ENCODE data around the gene BCR. TPM values are rescaled to one million over a fixed set of nuclear protein-coding genes. Genes with fewer than 3 reads are reported as not detected.
A peak's percentile ranks its signal among the peaks of the same experiment; 100 is the strongest.
"Not testable (repeated sequence)": the region's sequence is repeated elsewhere in the genome, so short reads cannot be mapped to it uniquely, and the experiment has no call there.

Gene BCR
- total RNA-seq, 2 donors from 2014 or later = 91.8 to 93.2 TPM

DNA sequence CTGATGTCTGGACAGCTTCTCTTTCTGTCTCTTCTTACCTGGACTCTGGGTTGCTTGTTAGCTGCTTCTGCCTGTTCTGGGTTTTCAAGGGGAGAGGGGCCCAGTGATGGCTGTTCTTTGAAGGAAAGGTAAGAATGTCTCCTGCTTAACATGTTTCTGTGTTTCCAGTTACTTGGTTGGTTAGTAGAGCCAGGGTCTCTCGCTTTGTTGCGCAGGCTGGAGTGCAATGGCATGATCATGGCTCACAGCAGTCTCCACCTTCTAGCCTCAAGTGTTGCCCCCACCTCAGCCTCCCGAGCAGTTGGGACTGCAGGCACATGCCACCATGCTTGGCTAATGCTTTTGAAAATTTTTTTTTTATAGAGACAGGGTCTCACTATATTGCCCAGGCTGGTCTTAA is 126.6 kb downstream of the BCR start:
- H3K27me3 Mint-ChIP-seq = no peaks in the 10 kb centered on the region
- no peaks in the 10 kb centered on the region for H3K36me3 Mint-ChIP-seq (ENCODE audit: low read depth)
- no peaks in the 10 kb centered on the region for H3K9me3 ChIP-seq (ENCODE audit: control insufficient read depth, low read length, poor library complexity, severe bottlenecking)
- H3K27ac Mint-ChIP-seq = no peak overlapping the region
- ATAC-seq (no peak), DNase-seq (no peak)
- no peak overlapping the region for H3K4me3 Mint-ChIP-seq
- H3K4me1 Mint-ChIP-seq = no peaks in the 10 kb centered on the region

DNA sequence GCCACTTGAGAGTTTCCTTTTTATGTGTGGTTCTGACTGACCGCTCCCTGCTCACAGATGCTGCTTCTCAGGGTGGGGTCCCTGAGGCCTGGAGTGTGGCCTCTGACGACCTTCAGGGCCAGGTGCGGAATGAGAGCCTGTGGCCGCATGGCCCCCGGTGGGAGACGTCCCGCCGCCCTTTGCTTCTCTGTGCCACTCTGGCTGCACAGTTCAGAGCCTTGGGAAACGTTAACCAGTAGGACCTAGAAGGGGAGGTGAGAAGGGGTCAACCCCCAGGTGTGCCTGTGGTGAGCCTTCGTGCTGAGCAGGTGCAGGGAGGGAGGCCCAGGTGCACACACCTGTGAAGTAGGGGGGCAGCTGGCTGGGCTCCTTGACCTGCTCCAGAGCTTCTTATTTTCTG is 127.2 kb downstream of the BCR start:
- not testable (repeated sequence) for ATAC-seq; DNase-seq; H3K4me3 Mint-ChIP-seq; H3K4me1 Mint-ChIP-seq; H3K27me3 Mint-ChIP-seq; H3K9me3 ChIP-seq (ENCODE audit: control insufficient read depth, low read length, poor library complexity, severe bottlenecking); H3K36me3 Mint-ChIP-seq (ENCODE audit: low read depth); H3K27ac Mint-ChIP-seq

DNA sequence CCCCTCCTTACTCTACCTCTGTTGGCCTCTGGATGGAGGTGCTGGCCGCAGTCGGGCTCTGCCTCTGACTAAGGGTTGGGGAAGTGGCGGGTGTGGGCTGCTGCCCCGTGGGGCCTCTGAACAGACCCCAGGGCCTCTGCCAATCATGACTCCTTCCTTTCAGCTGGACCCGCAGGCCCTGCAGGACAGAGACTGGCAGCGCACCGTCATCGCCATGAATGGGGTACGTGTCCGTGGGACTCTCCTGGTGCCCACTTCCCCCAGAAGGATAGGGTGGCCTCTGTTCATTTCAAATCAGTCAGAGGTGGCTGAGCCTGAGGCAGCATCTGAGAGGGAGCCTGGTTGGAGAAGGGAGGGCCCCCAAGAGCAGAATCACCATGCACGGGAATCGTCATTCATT is 129.0 kb downstream of the BCR start:
- H3K9me3 ChIP-seq (ENCODE audit: control insufficient read depth, low read length, poor library complexity, severe bottlenecking); DNase-seq; H3K4me3 Mint-ChIP-seq; H3K27me3 Mint-ChIP-seq; H3K36me3 Mint-ChIP-seq (ENCODE audit: low read depth); H3K4me1 Mint-ChIP-seq; ATAC-seq; H3K27ac Mint-ChIP-seq: not testable (repeated sequence)

DNA sequence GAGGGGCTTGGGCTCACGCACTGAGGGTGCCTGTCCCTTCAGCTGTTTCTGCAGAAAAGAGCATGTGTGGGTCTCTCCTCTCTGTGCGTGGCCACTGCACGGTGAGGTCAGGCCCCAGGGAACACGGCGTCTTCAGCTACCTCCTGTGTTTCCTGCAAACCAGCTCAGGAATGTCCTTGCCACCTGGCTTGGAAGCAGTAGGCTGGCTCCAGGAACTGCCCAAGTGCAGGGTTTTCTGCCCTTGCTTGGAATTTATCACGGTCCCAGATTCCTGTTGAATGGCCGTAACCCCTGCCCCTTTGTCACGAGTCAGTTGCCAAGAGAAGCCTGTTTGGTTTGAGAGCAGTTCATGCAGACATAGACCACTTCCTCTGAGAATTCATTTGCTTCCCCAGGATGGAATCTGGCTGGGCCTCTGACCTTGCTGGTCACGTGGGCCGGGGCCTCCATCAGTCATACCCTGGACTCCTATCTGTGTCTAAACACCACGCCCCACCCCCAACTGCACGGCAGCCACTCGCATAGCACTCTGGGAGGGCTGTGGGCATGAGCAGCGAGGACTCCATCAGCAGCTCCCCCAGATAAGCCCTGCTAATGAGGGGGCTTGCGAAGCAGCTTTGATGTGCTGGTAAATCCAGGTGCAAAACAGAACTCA is 130.3 kb downstream of the BCR start:
- H3K4me3 Mint-ChIP-seq; ATAC-seq; H3K27ac Mint-ChIP-seq; H3K36me3 Mint-ChIP-seq (ENCODE audit: low read depth); DNase-seq; H3K4me1 Mint-ChIP-seq; H3K27me3 Mint-ChIP-seq; H3K9me3 ChIP-seq (ENCODE audit: control insufficient read depth, low read length, poor library complexity, severe bottlenecking): not testable (repeated sequence)

DNA sequence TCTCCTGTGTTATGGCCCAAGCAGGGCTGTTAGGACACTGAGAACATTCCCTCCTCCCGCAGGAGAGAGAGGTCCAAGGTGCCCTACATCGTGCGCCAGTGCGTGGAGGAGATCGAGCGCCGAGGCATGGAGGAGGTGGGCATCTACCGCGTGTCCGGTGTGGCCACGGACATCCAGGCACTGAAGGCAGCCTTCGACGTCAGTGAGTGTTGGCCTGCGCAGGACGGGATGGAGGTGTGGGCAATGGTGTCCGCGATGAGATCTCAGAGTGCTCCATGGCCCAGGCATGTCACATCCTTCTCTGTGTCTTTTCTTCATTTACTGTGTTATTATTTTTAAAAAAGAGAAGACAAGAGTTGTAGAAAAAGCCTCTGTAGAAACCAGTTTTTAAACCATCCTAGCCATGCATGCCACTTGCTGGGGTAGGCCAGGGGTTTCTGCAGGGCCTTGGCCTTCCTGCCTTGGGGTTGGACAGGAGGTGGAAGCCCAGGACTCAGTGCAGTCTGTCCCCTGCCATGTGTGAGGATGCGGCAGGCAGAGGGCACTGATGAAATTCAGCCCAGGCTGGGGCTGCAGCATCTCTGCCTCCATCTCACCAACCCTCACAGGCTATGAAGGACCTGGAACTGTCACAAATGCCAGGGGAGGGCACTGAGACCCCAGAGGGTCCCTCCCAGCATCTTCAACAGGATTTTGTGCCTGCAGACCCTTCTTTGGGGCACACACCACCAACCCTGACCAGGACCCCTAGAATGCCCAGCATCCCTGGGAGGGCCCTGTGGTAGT is 131.5 kb downstream of the BCR start:
- H3K27ac Mint-ChIP-seq; H3K4me1 Mint-ChIP-seq; H3K36me3 Mint-ChIP-seq (ENCODE audit: low read depth); ATAC-seq; H3K27me3 Mint-ChIP-seq; H3K4me3 Mint-ChIP-seq; DNase-seq; H3K9me3 ChIP-seq (ENCODE audit: control insufficient read depth, low read length, poor library complexity, severe bottlenecking): not testable (repeated sequence)

DNA sequence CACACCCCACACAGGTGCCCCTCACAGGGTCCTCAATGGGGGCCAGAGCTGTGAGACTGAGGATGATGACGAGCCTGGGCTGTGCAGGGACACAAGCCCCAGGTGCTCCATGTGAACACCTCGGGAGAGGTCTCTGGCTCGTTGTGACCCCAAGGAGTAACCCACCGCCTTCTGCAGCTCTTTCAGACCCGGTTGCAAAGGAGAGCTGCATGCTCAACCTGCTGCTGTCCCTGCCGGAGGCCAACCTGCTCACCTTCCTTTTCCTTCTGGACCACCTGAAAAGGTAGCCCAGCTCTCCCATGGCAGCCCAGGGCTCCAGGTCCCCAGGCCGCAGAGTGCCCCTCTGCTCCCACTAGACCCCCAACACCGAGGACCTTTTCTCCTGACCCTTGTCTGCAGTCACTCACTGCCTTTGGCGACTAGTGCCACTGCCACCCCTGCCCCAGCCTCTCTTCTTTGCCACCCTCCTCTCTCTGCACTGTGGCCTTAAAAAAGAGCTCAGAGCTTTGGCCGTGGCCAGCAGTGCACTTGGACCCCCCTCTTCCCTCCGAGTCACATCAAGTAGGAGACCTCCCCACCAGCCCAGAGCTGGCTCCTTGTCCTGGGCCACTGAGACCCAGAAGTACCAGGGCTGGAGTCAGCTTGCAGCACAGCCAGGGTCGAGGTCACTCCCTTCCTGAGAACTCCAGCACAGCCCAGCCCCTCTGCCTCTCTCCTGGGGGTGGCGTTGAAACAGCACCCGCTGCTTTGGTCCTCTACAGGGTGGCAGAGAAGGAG is 133.7 kb downstream of the BCR start:
- Mint-ChIP-seq H3K27ac (no peak overlapping the region), H3K36me3 (ENCODE audit: low read depth) (no peaks in the 10 kb centered on the region), H3K27me3 (no peaks in the 10 kb centered on the region), H3K4me3 (no peak overlapping the region), H3K4me1 (peaks cover 7% of the 10 kb centered on the region)
- ATAC-seq = no peak
- no peak for DNase-seq
- H3K9me3 ChIP-seq (ENCODE audit: control insufficient read depth, low read length, poor library complexity, severe bottlenecking) = no peaks in the 10 kb centered on the region

DNA sequence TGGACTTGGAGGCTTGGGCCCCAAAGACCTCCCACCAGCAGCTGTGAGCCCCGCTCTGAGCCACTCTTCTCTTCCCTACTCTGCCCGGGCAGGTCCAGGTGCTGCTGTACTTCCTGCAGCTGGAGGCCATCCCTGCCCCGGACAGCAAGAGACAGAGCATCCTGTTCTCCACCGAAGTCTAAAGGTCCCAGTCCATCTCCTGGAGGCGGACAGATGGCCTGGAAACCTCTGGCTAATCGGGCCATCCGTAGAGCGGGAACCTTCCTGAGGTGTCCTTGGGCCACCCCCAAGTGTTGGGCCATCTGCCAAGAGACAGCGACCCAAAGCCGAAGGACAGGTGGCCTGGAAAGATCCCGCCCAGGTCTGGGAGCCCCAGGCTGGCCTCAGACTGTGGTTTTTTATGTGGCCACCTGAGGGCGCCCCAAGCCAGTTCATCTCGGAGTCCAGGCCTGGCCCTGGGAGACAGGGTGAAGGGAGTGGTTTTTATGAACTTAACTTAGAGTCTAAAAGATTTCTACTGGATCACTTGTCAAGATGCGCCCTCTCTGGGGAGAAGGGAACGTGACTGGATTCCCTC is 135.1 kb downstream of the BCR start:
- Mint-ChIP-seq H3K4me1 (peaks cover 7% of the 10 kb centered on the region), H3K36me3 (ENCODE audit: low read depth) (no peaks in the 10 kb centered on the region), H3K27ac (no peak overlapping the region), H3K27me3 (no peaks in the 10 kb centered on the region), H3K4me3 (no peak overlapping the region)
- peak in 2 of 3 donors; percentile 43 to 45 for DNase-seq
- H3K9me3 ChIP-seq (ENCODE audit: control insufficient read depth, low read length, poor library complexity, severe bottlenecking) = no peaks in the 10 kb centered on the region
- peak; percentile 42 for ATAC-seq

DNA sequence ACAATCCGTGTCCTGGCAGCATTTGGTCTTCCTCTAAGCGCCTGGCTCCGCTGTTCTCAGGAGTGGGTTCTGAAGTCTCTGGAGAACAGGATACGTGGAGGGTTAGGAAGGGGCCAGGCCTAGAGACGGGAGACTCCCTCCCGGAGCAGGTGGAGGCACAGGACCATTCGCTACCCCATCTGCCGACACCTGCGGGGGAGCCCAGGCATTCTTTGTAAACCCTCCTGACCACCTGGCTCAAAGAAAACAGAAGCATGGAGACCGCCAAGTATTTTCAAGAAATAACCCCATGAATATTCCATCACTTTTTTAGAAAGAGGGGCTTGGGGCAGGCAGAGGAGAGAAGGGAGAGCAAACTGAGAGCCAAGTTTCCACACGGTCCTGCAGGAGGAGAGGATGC is 136.3 kb downstream of the BCR start:
- H3K27me3 Mint-ChIP-seq; H3K36me3 Mint-ChIP-seq (ENCODE audit: low read depth); H3K4me1 Mint-ChIP-seq; H3K9me3 ChIP-seq (ENCODE audit: control insufficient read depth, low read length, poor library complexity, severe bottlenecking); H3K4me3 Mint-ChIP-seq; DNase-seq; ATAC-seq; H3K27ac Mint-ChIP-seq: not testable (repeated sequence)

DNA sequence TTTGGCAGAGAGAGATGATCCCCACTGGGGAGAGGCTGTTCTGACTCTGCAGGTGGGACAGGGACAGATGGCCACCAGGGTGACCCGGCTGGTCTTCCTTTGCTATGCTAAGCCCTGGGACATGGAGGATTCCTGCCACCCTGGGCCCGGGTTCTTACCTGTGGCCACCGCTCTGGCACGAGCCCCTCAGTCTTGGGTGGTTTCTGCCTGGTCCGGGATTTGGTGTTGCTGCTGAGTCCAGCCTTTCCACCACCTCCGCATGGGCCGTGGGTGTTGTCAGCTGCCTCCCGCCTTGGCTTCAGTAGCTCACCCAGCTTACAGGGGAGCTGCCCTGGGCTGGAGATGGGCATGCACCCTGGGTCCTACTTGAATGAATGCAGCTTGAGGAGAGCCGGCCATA is 138.0 kb downstream of the BCR start:
- H3K4me1 Mint-ChIP-seq; H3K9me3 ChIP-seq (ENCODE audit: control insufficient read depth, low read length, poor library complexity, severe bottlenecking); DNase-seq; H3K4me3 Mint-ChIP-seq; H3K27me3 Mint-ChIP-seq; ATAC-seq; H3K36me3 Mint-ChIP-seq (ENCODE audit: low read depth); H3K27ac Mint-ChIP-seq: not testable (repeated sequence)

DNA sequence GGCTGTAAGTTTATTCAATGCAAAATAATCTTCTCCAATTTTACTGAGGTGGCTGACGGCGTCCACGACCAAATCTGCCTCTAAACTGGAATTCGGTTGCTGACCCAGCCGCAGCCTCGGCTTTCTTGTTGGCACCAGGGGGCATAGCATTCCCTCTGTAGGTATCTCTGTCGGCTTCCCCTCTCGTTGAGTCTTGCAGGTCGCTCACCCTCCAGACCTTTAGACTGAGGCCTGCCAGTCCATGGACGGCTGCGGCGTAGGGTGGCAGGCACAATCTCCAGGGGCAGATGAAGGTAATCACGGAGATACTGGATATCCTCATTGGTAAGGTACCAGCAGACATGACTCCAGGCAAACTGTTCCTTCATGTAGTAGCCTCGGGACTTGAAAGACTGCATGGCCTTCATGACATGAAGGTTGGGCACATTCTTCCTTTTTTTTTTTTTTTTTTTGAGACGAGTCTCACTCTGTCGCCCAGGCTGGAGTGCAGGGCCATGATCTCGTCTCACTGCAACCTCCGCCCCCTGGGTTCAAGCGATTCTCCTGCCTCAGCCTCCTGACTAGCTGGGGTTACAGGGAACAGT is 142.3 kb downstream of the BCR start:
- H3K36me3 Mint-ChIP-seq (ENCODE audit: low read depth); H3K9me3 ChIP-seq (ENCODE audit: control insufficient read depth, low read length, poor library complexity, severe bottlenecking); DNase-seq; ATAC-seq; H3K4me3 Mint-ChIP-seq; H3K27me3 Mint-ChIP-seq; H3K4me1 Mint-ChIP-seq: not testable (repeated sequence)
- H3K27ac Mint-ChIP-seq = peak overlapping the region; percentile 24

DNA sequence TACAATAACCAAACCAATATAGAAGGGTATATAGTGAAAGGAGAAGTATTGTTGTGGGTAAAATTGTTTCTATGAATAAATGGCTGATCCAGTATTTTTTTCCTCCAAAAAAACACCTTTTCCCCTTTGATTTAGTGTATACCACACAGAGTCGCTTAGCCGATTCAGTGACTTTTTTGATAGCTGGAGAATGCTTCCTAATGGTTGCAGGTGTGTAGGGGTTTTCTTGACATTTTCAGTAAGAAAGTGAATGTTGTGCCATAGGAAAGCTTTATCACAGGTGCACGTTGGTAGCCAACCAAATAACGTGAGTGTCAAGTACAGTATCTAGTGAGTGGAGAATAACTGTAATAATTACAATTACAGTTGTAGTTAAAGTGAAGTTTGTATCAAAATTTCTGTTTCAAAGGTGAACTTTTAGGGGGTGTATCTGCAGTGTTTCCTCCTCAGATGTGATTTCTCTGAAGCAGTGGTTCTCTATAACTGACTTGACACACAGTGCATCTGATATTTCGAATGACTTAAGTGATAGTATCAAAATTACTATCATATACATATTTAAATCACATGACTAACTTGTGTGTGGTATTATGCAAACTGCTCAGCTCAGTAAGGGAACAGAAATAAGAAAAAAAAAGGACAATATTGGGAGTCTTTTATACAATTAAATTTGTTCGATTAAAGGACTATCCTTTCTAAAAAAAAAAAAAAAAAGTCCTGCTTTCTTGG is 143.8 kb downstream of the BCR start:
- not testable (repeated sequence) for H3K27me3 Mint-ChIP-seq; H3K4me3 Mint-ChIP-seq; ATAC-seq; H3K4me1 Mint-ChIP-seq; H3K36me3 Mint-ChIP-seq (ENCODE audit: low read depth); H3K27ac Mint-ChIP-seq; H3K9me3 ChIP-seq (ENCODE audit: control insufficient read depth, low read length, poor library complexity, severe bottlenecking); DNase-seq

DNA sequence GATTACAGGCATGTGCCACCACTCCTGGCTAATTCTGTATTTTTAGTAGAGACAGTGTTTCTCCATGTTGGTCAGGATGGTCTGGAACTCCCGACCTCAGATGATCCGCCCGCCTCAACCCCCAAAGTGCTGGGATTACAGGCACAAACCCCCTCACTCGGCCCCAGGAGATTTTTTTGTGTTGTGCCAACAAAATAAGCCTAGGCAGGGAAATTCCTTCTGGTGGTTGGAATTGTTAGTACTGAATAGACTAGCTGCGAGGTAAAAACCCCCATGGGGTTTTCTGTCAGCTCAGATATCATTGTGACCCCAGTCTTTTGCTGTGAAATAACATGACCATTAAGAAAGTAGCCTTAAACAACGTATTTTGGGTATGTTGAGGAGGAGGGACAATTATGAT is 144.9 kb downstream of the BCR start:
- ATAC-seq (no peak), DNase-seq (no peak)
- Mint-ChIP-seq H3K4me1 (peaks cover 3% of the 10 kb centered on the region), H3K27me3 (no peaks in the 10 kb centered on the region), H3K27ac (no peak overlapping the region), H3K4me3 (no peak overlapping the region), H3K36me3 (ENCODE audit: low read depth) (peaks cover 4% of the 10 kb centered on the region)
- H3K9me3 ChIP-seq (ENCODE audit: control insufficient read depth, low read length, poor library complexity, severe bottlenecking) = no peaks in the 10 kb centered on the region

All from T-helper 17 cell (primary cell).